Endothelial cell of umbilical vein (primary cell): Measurements from ENCODE around the gene C5orf15. TPM values are rescaled to one million over a fixed set of nuclear protein-coding genes. Genes with fewer than 3 reads are reported as not detected.

ENCODE experiments used
- BruUV-seq: library from RNA; stranded (reverse); fragments of 400-500 nt; replicated peaks from 2 replicates; lab custom pipeline; 2021; lab: Mats Ljungman, UMichigan
- CTCF ChIA-PET: fragments of 300-600, 350-600 bp; sonication (Branson Sonifier 250); formaldehyde crosslinking; loops from one replicate; lab custom pipeline; 2021; ENCODE audit warnings: antibody characterized with exemption, inconsistent platforms; lab: Charles Lee
- POLR2A ChIA-PET: fragments of 300-600, 350-600 bp; sonication (Branson Sonifier 250); formaldehyde crosslinking; loops from one replicate; lab custom pipeline; 2021; ENCODE audit warnings: antibody characterized with exemption, inconsistent platforms; lab: Charles Lee
- DNase-seq: peaks from one replicate; pipeline ENCODE4 v3.0.0-alpha.2; 2011; ENCODE audit warnings: low read depth, low spot score
- FAIRE-seq: peaks from 2 replicates; lab custom pipeline; 2011; peaks lifted over from hg19 to GRCh38; lab: Jason Lieb, UNC
- H2AFZ ChIP-seq: 2 replicates; pipeline ENCODE4 v1.6.0; 2012; ENCODE audit warnings: low read depth, low read length, control low read depth, inconsistent platforms
- H3K27ac ChIP-seq: 2 replicates; pipeline ENCODE4 v1.5.1; 2011; ENCODE audit warnings: low read depth, mild to moderate bottlenecking, control low read depth, low read length, moderate library complexity; ENCODE audit not compliant: insufficient read depth
- H3K27me3 ChIP-seq, 2 experiments: 2 replicates each; pipeline versions ENCODE4 v1.6.0 to v1.6.1; 2011; ENCODE audit warnings: low read length in 2 of 2, mixed read lengths in 1 of 2; ENCODE audit not compliant: control insufficient read depth in 2 of 2, insufficient read depth in 2 of 2
- H3K36me3 ChIP-seq, 2 experiments: 2 replicates in 1 of 2; 3 replicates in 1 of 2; pipeline ENCODE4 v1.5.1; 2011; ENCODE audit warnings: low read length in 2 of 2, mild to moderate bottlenecking in 1 of 2, moderate library complexity in 1 of 2; ENCODE audit not compliant: control insufficient read depth in 2 of 2, insufficient read depth in 2 of 2; ENCODE audit errors: extremely low read depth in 1 of 2
- H3K4me1 ChIP-seq: 3 replicates; pipeline ENCODE4 v1.5.1; 2011; ENCODE audit warnings: mild to moderate bottlenecking, low read length; ENCODE audit not compliant: control insufficient read depth, insufficient read depth; ENCODE audit errors: extremely low read depth
- H3K4me2 ChIP-seq: 2 replicates; pipeline ENCODE4 v1.6.1; 2011; ENCODE audit warnings: low read length, control low read depth, mixed read lengths; ENCODE audit not compliant: insufficient read depth
- H3K4me3 ChIP-seq, 3 experiments: fragments of 200-600 bp in 1 of 3; sonication (generic), shearing (Covaris generic) in 1 of 3; replicated peaks in 1 of 3; 2 replicates each; pipeline ENCODE4 v1.5.1; 2011 to 2016; ENCODE audit warnings: control low read depth in 3 of 3, low read length in 3 of 3, mild to moderate bottlenecking in 2 of 3, inconsistent platforms in 1 of 3, low read depth in 1 of 3, moderate library complexity in 1 of 3; ENCODE audit not compliant: insufficient read depth in 1 of 3
- H3K79me2 ChIP-seq: 2 replicates; pipeline ENCODE4 v1.6.0; 2012; ENCODE audit warnings: low read length, inconsistent platforms; ENCODE audit not compliant: control insufficient read depth, insufficient read depth
- H3K9ac ChIP-seq: replicated peaks from 2 replicates; pipeline ENCODE3; 2011; ENCODE audit warnings: low read length, control low read depth; ENCODE audit not compliant: insufficient read depth; ENCODE audit errors: extremely low read depth
- H3K9me1 ChIP-seq: replicated peaks from 3 replicates; pipeline ENCODE4 v1.6.0; 2011; ENCODE audit warnings: mild to moderate bottlenecking, low read length; ENCODE audit not compliant: control insufficient read depth, insufficient read depth; ENCODE audit errors: extremely low read depth
- H3K9me3 ChIP-seq: replicated peaks from 2 replicates; pipeline ENCODE4 v1.5.1; 2012; ENCODE audit warnings: low read length, inconsistent platforms; ENCODE audit not compliant: control insufficient read depth, insufficient read depth
- H4K20me1 ChIP-seq: replicated peaks from 2 replicates; pipeline ENCODE3; 2011; ENCODE audit warnings: mild to moderate bottlenecking, low read length; ENCODE audit not compliant: control insufficient read depth, insufficient read depth; ENCODE audit errors: extremely low read depth
- CTCF ChIP-seq, 2 donors: IDR thresholded peaks; 1 replicate in 1 of 2; 2 replicates in 1 of 2; pipeline ENCODE4 v1.5.1; 2011; ENCODE audit warnings: low read length in 2 of 2, mild to moderate bottlenecking in 2 of 2, moderate library complexity in 2 of 2, control low read depth in 1 of 2, inconsistent platforms in 1 of 2, low read depth in 1 of 2; ENCODE audit not compliant: insufficient read depth in 1 of 2; ENCODE audit errors: extremely low read depth in 1 of 2
- EZH2 ChIP-seq: IDR thresholded peaks from 2 replicates; pipeline ENCODE4 v1.6.1; 2012; ENCODE audit warnings: borderline replicate concordance, low read depth, mild to moderate bottlenecking, moderate library complexity, low read length, inconsistent platforms; ENCODE audit not compliant: severe bottlenecking
- FOS ChIP-seq: IDR thresholded peaks from 2 replicates; pipeline ENCODE4 v1.6.1; 2011; ENCODE audit warnings: mild to moderate bottlenecking, low read length, moderate library complexity, borderline replicate concordance; ENCODE audit not compliant: insufficient read depth
- GATA2 ChIP-seq: IDR thresholded peaks from 2 replicates; pipeline ENCODE4 v1.7.0; 2011; ENCODE audit warnings: low read depth, mild to moderate bottlenecking, moderate library complexity, mixed read lengths, low read length; ENCODE audit not compliant: insufficient read length, insufficient read depth
- JUN ChIP-seq: IDR thresholded peaks from 2 replicates; pipeline ENCODE4 v1.6.1; 2011; ENCODE audit warnings: borderline replicate concordance, low read depth; ENCODE audit not compliant: insufficient read length, insufficient read depth
- MAX ChIP-seq: IDR thresholded peaks from 2 replicates; pipeline ENCODE4 v1.6.1; 2011; ENCODE audit not compliant: insufficient read depth, insufficient read length
- MYC ChIP-seq: IDR thresholded peaks from one replicate; pipeline ENCODE4 v1.6.1; 2011; ENCODE audit warnings: mild to moderate bottlenecking, low read depth, low read length
- POLR2A ChIP-seq: IDR thresholded peaks from 2 replicates; pipeline ENCODE4 v1.6.1; 2012; ENCODE audit warnings: low read depth, mild to moderate bottlenecking, control low read depth, low read length
- POLR2AphosphoS5 ChIP-seq: IDR thresholded peaks from 2 replicates; pipeline ENCODE4 v1.6.1; 2012; ENCODE audit warnings: low read depth, mild to moderate bottlenecking, control low read depth, low read length, moderate library complexity; ENCODE audit not compliant: insufficient read depth
- dilution Hi-C: fragments of 300-500 bp; cut with MboI; formaldehyde crosslinking; loops from one replicate; pipeline ENCODE4 v1.15.0; 2019; ENCODE audit warnings: low sequenced_read_pairs; ENCODE audit not compliant: extremely low pct_ligation_motif_present
- intact Hi-C: fragments of 100-400 bp; cut with micrococcal nuclease; formaldehyde crosslinking; loops from one replicate; pipeline ENCODE4 v1.10.0; 2022
- polyA plus RNA-seq, 4 experiments: library from polyadenylated mRNA; depleted of rRNA in 3 of 4; stranded (reverse) in 3 of 4; unstranded in 1 of 4; fragments of >200 nt; gene quantifications; 2 replicates each; pipeline versions ENCODE4 v1.2.1 to v1.2.3, GENCODE V29; 2011 to 2012; ENCODE audit warnings: missing spikeins in 1 of 4
- total RNA-seq: library from RNA; stranded (reverse); gene quantifications from 2 replicates; pipeline ENCODE4 v1.2.3, GENCODE V29; 2021

Gene C5orf15
- total and polyA plus RNA-seq, 2 donors (not counting 3 experiments of a cell fraction or from before 2014, with no cell fraction given), result 25.3 to 45.4 TPM

DNA sequence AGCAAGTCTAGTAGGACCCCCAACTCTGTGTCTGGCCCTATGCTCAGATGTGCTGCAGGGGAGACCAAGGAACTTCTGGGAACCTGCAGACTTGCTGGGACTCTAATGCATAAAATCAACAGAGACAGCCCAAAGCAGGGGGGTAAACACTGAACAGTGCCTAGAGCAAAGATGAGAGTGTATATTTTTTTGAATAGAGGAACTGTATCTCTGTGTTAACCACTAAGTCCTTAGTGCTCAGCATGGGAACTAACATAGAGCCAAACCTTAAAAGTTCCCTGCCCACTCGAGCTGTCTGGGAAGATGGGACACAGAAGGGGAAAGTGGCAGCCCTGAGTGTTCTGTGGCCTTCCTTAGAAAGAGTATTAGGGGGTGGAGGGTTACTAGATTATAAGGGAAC, 51.9 kb downstream of the C5orf15 start:
- POLR2A ChIA-PET, result no interaction called here
- no peaks in the 10 kb centered on the region for H3K9me1 ChIP-seq
- H4K20me1 ChIP-seq, result no peaks in the 10 kb centered on the region
- H3K27ac ChIP-seq, result no peak overlapping the region
- H3K9ac ChIP-seq, result no peak overlapping the region
- CTCF ChIA-PET, result no interaction called here
- H3K9me3 ChIP-seq, result no peaks in the 10 kb centered on the region
- no peak for DNase-seq
- FAIRE-seq, result no peak
- peaks cover 0 to 2% of the 10 kb centered on the region in 2 experiments for H3K27me3 ChIP-seq
- TF ChIP-seq CTCF (IDR thresholded peaks at IDR 0.05; ENCODE audit: extremely low read depth in 1 of 2, insufficient read depth in 1 of 2, low read depth in 1 of 2, low read length in 2 of 2), result no peak
- no peak for TF ChIP-seq JUN
- TF ChIP-seq FOS, result no peak
- TF ChIP-seq POLR2A, result no peak
- H3K4me2 ChIP-seq, result no peak overlapping the region
- no peak overlapping the region for H3K4me3 ChIP-seq
- no TSS peak for BruUV-seq
- no peaks in the 10 kb centered on the region for H3K4me1 ChIP-seq
- no peaks in the 10 kb centered on the region for H3K36me3 ChIP-seq
- H3K79me2 ChIP-seq, result no peaks in the 10 kb centered on the region
- dilution Hi-C loops (no loop called here), intact Hi-C loops (no loop called here)
- no peak overlapping the region for H2AFZ ChIP-seq

GRCh38 chr5:133914434-133914833, 54.0 kb downstream of the C5orf15 start:
- Histone ChIP-seq H4K20me1 (no peaks in the 10 kb centered on the region), H3K4me1 (no peaks in the 10 kb centered on the region), H3K9ac (no peak overlapping the region), H3K36me3 (no peaks in the 10 kb centered on the region), H3K27ac (no peak overlapping the region), H3K4me3 (no peak overlapping the region), H2AFZ (no peak overlapping the region), H3K9me3 (no peaks in the 10 kb centered on the region), H3K27me3 (peaks cover 0 to 2% of the 10 kb centered on the region in 2 experiments), H3K4me2 (no peak overlapping the region), H3K9me1 (no peaks in the 10 kb centered on the region), H3K79me2 (no peaks in the 10 kb centered on the region)
- intact Hi-C loops, result no loop called here
- dilution Hi-C loops, result no loop called here
- no TSS peak for BruUV-seq
- no peak for TF ChIP-seq MYC
- no peak for TF ChIP-seq JUN
- TF ChIP-seq FOS, result no peak
- no peak for TF ChIP-seq POLR2A
- TF ChIP-seq MAX, result no peak
- no peak for TF ChIP-seq CTCF (IDR thresholded peaks at IDR 0.05; ENCODE audit: extremely low read depth in 1 of 2, insufficient read depth in 1 of 2, low read depth in 1 of 2, low read length in 2 of 2)
- TF ChIP-seq POLR2AphosphoS5, result no peak
- TF ChIP-seq EZH2, result no peak
- TF ChIP-seq GATA2, result no peak
- no peak for DNase-seq
- ChIA-PET POLR2A (no interaction called here), CTCF (no interaction called here)
- no peak for FAIRE-seq
